NCI-H2227 (cell line): Measurements from ENCODE around the gene SLC34A3.
"Not testable (repeated sequence)": the region's sequence is repeated elsewhere in the genome, so short reads cannot be mapped to it uniquely, and the experiment has no call there.

Experiments
- DNase-seq: peaks from one replicate; lab custom pipeline; 2025; ENCODE audit not compliant: unreplicated experiment; lab: John Stamatoyannopoulos, UW

SLC34A3 gene

GRCh38 chr9:137241490-137242268, 11.0 kb downstream of the SLC34A3 start:
- DNase-seq = peak; percentile 54

- no peak for DNase-seq
Measured at GRCh38 chr9:137242269-137243203, 11.8 kb downstream of the SLC34A3 start.

GRCh38 chr9:137243266-137243625, 12.5 kb downstream of the SLC34A3 start:
- not testable (repeated sequence) for DNase-seq

GRCh38 chr9:137243626-137244485, 13.2 kb downstream of the SLC34A3 start:
- no peak for DNase-seq

- DNase-seq = no peak
Measured at GRCh38 chr9:137244486-137245449, 14.1 kb downstream of the SLC34A3 start.

GRCh38 chr9:137245450-137246421, 15.0 kb downstream of the SLC34A3 start:
- DNase-seq = no peak

- no peak for DNase-seq
Measured at GRCh38 chr9:137247135-137247915, 16.6 kb downstream of the SLC34A3 start.

GRCh38 chr9:137247916-137248175, 17.1 kb downstream of the SLC34A3 start:
- DNase-seq = no peak

- DNase-seq = no peak
Measured at GRCh38 chr9:137250329-137251193, 19.9 kb downstream of the SLC34A3 start.

GRCh38 chr9:137251194-137251461, 20.4 kb downstream of the SLC34A3 start, which contains the start of gene STPG3:
Gene STPG3 (plus strand): TSS chr9:137251286. CDS start chr9:137251287, 1 bp downstream.
- DNase-seq = no peak

GRCh38 chr9:137251490-137252268, 21.0 kb downstream of the SLC34A3 start:
- DNase-seq = no peak

- DNase-seq = no peak
Measured at GRCh38 chr9:137252555-137253506, 22.1 kb downstream of the SLC34A3 start.

- DNase-seq = no peak
Measured at GRCh38 chr9:137253717-137254623, 23.3 kb downstream of the SLC34A3 start.

GRCh38 chr9:137254624-137255447, 24.1 kb downstream of the SLC34A3 start, which contains the start of gene NELFB:
Gene NELFB (plus strand): TSS chr9:137255327.
- peak; percentile 92 for DNase-seq
